SU-DHL-6 (cell line): ENCODE measurements around the gene RHEB.

Experiments used
- CTCF ChIP-seq: fragments of 200-600 bp; sonication (generic); IDR thresholded peaks from one replicate; pipeline ENCODE4 v1.5.1; 2017; ENCODE audit warnings: antibody characterized with exemption, mild to moderate bottlenecking, low read length, moderate library complexity; ENCODE audit not compliant: insufficient read depth, poor library complexity, severe bottlenecking
- EZH2phosphoT487 ChIP-seq: fragments of 200-600 bp; sonication (generic), shearing (Covaris generic); conservative IDR thresholded peaks from 2 replicates; pipeline ENCODE4 v1.6.1; 2018; ENCODE audit warnings: mild to moderate bottlenecking, antibody characterized with exemption, low read length, moderate library complexity, mixed read lengths

GRCh38 chr7:151459726-151460473 lies 59.8 kb downstream of the RHEB start:
- TF ChIP-seq CTCF (no peak), EZH2phosphoT487 (no peak)
